WTC11 (cell line): ENCODE measurements around the gene ADAM30. TPM values are rescaled to one million over a fixed set of nuclear protein-coding genes. Genes with fewer than 3 reads are reported as not detected.

Experiments used
- ATAC-seq: fragments of 200-7000 bp; cut with Tn5 transposase; 2 replicates; pipeline ENCODE4 v1.10.0; 2021; ENCODE audit warnings: mild to moderate bottlenecking, moderate library complexity
- CTCF ChIA-PET: fragments of 300-600 bp; sonication (Branson Sonifier 250); formaldehyde crosslinking; loops from one replicate; lab custom pipeline; 2021; ENCODE audit warnings: antibody characterized with exemption; lab: Charles Lee
- POLR2A ChIA-PET: fragments of 350-600 bp; sonication (Branson Sonifier 250); formaldehyde crosslinking; loops from one replicate; lab custom pipeline; 2021; ENCODE audit warnings: antibody characterized with exemption; lab: Charles Lee
- DNase-seq: peaks from one replicate; pipeline ENCODE4 v3.0.0; 2021; ENCODE audit warnings: low spot score
- H3K27ac Mint-ChIP-seq: 2 replicates; pipeline ENCODE4 v1.8.0; 2021; ENCODE audit warnings: mixed read lengths
- H3K27me3 Mint-ChIP-seq: 2 replicates; pipeline ENCODE4 v1.8.0; 2021; ENCODE audit warnings: low read depth, mild to moderate bottlenecking, moderate library complexity, mixed read lengths
- H3K36me3 Mint-ChIP-seq: 2 replicates; pipeline ENCODE4 v1.8.0; 2021; ENCODE audit warnings: mixed read lengths
- H3K4me1 Mint-ChIP-seq: 2 replicates; pipeline ENCODE4 v1.8.0; 2022; ENCODE audit warnings: mixed read lengths
- H3K4me3 Mint-ChIP-seq: 2 replicates; pipeline ENCODE4 v1.8.0; 2021; ENCODE audit warnings: mild to moderate bottlenecking, moderate library complexity, mixed read lengths
- H3K9me3 Mint-ChIP-seq: 2 replicates; pipeline ENCODE4 v1.8.0; 2021; ENCODE audit warnings: mixed read lengths
- CTCF ChIP-seq: fragments of 200-600 bp; IDR thresholded peaks from 2 replicates; pipeline ENCODE4 v1.8.0; 2022; ENCODE audit warnings: antibody characterized with exemption
- JUN ChIP-seq: sonication (generic); formaldehyde crosslinking; IDR thresholded peaks from 2 replicates; pipeline ENCODE4 v1.8.0; 2023; ENCODE audit warnings: mild to moderate bottlenecking, missing genetic modification reagents
- MYBL2 ChIP-seq: sonication (generic); formaldehyde crosslinking; IDR thresholded peaks from 2 replicates; pipeline ENCODE4 v1.8.1; 2023; ENCODE audit warnings: mild to moderate bottlenecking, moderate library complexity, missing genetic modification reagents
- NFATC4 ChIP-seq: fragments of 250-450 bp; sonication (Bioruptor Pico); IDR thresholded peaks from 2 replicates; pipeline ENCODE4 v1.9.0; 2021; ENCODE audit warnings: mild to moderate bottlenecking
- RELA ChIP-seq: sonication (generic); formaldehyde crosslinking; IDR thresholded peaks from 2 replicates; pipeline ENCODE4 v1.8.1; 2022; ENCODE audit warnings: missing genetic modification reagents, mild to moderate bottlenecking, borderline replicate concordance
- STAT6 ChIP-seq: sonication (generic); formaldehyde crosslinking; conservative IDR thresholded peaks from 2 replicates; pipeline ENCODE4 v1.8.1; 2023; ENCODE audit warnings: mild to moderate bottlenecking, low read depth, missing genetic modification reagents, moderate library complexity
- TEAD1 ChIP-seq: sonication (generic); formaldehyde crosslinking; IDR thresholded peaks from 2 replicates; pipeline ENCODE4 v1.8.0; 2022; ENCODE audit warnings: mild to moderate bottlenecking, missing genetic modification reagents
- TP53 ChIP-seq: sonication (generic); formaldehyde crosslinking; IDR thresholded peaks from 2 replicates; pipeline ENCODE4 v1.8.1; 2023; ENCODE audit warnings: mild to moderate bottlenecking, missing genetic modification reagents
- USF2 ChIP-seq: sonication (generic); formaldehyde crosslinking; IDR thresholded peaks from 2 replicates; pipeline ENCODE4 v1.8.1; 2023; ENCODE audit warnings: mild to moderate bottlenecking, missing genetic modification reagents, moderate library complexity
- ZNF219 ChIP-seq: sonication (generic); formaldehyde crosslinking; IDR thresholded peaks from 2 replicates; pipeline ENCODE4 v1.8.0; 2023; ENCODE audit warnings: missing genetic modification reagents, mild to moderate bottlenecking, borderline replicate concordance
- ZNF263 ChIP-seq: sonication (generic); formaldehyde crosslinking; IDR thresholded peaks from 2 replicates; pipeline ENCODE4 v1.8.1; 2022; ENCODE audit warnings: low read depth, mild to moderate bottlenecking, moderate library complexity, missing genetic modification reagents
- total RNA-seq: library from RNA; stranded (reverse); gene quantifications from 3 replicates; pipeline ENCODE4 v1.2.3, GENCODE V29; 2021
- TF ChIP-seq, protein P1 (sequence below): sonication (generic); formaldehyde crosslinking; IDR thresholded peaks from 2 replicates; pipeline ENCODE4 v1.8.0; 2023; ENCODE audit warnings: missing genetic modification reagents, mild to moderate bottlenecking, borderline replicate concordance
- TF ChIP-seq, protein P2 (sequence below): sonication (generic); formaldehyde crosslinking; IDR thresholded peaks from 2 replicates; pipeline ENCODE4 v1.8.1; 2023; ENCODE audit warnings: mild to moderate bottlenecking, missing genetic modification reagents, borderline replicate concordance
- TF ChIP-seq, protein P3 (sequence below): fragments of 250-450 bp; sonication (Bioruptor Pico); IDR thresholded peaks from 2 replicates; pipeline ENCODE4 v1.9.0; 2021; ENCODE audit warnings: mild to moderate bottlenecking
- TF ChIP-seq, protein P4 (sequence below): sonication (generic); formaldehyde crosslinking; IDR thresholded peaks from 2 replicates; pipeline ENCODE4 v1.8.0; 2023; ENCODE audit warnings: mild to moderate bottlenecking, missing genetic modification reagents

Gene ADAM30
- total RNA-seq, 1 experiment from 2014 or later, result not detected

DNA sequence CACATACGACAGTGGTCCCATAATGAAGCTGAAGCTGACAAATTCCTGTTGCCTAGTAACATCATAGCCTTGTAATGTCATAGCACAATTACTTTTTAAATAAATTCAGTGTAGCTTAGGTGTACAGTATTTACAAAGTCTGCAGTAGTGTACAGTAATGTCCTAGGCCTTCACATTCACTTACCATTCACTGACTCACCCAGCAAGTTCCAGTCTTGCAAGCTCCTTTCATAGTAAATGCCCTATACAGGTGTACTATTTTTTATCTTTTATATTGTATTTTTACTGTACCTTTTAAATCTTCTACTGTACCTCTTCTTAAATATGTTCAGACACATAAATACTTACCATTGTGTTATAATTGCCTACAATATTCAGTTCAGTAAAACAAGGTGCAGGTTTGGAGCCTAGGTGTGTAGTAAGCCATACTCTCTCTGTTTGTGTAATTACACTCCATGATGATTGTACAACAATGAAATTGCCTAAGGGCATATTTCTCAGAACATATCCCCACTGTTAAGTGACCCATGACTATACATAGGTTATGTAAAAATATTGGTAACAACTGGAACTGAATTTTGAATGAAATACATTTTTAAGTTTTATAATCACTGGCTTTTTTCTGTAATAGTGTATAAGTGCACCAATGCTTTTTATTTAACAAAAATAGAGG is 33.5 kb upstream of the ADAM30 start (continued):
- TF ChIP-seq, protein P1, sequence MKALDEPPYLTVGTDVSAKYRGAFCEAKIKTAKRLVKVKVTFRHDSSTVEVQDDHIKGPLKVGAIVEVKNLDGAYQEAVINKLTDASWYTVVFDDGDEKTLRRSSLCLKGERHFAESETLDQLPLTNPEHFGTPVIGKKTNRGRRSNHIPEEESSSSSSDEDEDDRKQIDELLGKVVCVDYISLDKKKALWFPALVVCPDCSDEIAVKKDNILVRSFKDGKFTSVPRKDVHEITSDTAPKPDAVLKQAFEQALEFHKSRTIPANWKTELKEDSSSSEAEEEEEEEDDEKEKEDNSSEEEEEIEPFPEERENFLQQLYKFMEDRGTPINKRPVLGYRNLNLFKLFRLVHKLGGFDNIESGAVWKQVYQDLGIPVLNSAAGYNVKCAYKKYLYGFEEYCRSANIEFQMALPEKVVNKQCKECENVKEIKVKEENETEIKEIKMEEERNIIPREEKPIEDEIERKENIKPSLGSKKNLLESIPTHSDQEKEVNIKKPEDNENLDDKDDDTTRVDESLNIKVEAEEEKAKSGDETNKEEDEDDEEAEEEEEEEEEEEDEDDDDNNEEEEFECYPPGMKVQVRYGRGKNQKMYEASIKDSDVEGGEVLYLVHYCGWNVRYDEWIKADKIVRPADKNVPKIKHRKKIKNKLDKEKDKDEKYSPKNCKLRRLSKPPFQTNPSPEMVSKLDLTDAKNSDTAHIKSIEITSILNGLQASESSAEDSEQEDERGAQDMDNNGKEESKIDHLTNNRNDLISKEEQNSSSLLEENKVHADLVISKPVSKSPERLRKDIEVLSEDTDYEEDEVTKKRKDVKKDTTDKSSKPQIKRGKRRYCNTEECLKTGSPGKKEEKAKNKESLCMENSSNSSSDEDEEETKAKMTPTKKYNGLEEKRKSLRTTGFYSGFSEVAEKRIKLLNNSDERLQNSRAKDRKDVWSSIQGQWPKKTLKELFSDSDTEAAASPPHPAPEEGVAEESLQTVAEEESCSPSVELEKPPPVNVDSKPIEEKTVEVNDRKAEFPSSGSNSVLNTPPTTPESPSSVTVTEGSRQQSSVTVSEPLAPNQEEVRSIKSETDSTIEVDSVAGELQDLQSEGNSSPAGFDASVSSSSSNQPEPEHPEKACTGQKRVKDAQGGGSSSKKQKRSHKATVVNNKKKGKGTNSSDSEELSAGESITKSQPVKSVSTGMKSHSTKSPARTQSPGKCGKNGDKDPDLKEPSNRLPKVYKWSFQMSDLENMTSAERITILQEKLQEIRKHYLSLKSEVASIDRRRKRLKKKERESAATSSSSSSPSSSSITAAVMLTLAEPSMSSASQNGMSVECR, result no peak
- no peak for TF ChIP-seq RELA (CRISPR knock-in tag)

GRCh38 chr1:119926553-119926952 is 30.2 kb upstream of the ADAM30 start:
- ATAC-seq, result no peak
- POLR2A ChIA-PET, result no interaction called here
- DNase-seq, result no peak
- peaks cover 32% of the 10 kb centered on the region for H3K36me3 Mint-ChIP-seq
- H3K4me1 Mint-ChIP-seq, result no peaks in the 10 kb centered on the region
- H3K27ac Mint-ChIP-seq, result no peak overlapping the region; the same call in 1 of the 2 replicates
- H3K4me3 Mint-ChIP-seq, result no peak overlapping the region
- H3K27me3 Mint-ChIP-seq, result no peaks in the 10 kb centered on the region
- CTCF ChIA-PET, result interaction anchor here (0.9 kb wide), 1 partner anchor 30 kb away, joined by 3 read pairs; the partner anchor contains the start of gene ADAM30
- H3K9me3 Mint-ChIP-seq, result no peaks in the 10 kb centered on the region
- TF ChIP-seq NFATC4 (CRISPR knock-in tag), result no peak
- no peak for TF ChIP-seq ZNF219
- no peak for TF ChIP-seq CTCF
- TF ChIP-seq TP53 (CRISPR knock-in tag), result no peak
- TF ChIP-seq STAT6 (CRISPR knock-in tag), result no peak
- TF ChIP-seq, protein P2, sequence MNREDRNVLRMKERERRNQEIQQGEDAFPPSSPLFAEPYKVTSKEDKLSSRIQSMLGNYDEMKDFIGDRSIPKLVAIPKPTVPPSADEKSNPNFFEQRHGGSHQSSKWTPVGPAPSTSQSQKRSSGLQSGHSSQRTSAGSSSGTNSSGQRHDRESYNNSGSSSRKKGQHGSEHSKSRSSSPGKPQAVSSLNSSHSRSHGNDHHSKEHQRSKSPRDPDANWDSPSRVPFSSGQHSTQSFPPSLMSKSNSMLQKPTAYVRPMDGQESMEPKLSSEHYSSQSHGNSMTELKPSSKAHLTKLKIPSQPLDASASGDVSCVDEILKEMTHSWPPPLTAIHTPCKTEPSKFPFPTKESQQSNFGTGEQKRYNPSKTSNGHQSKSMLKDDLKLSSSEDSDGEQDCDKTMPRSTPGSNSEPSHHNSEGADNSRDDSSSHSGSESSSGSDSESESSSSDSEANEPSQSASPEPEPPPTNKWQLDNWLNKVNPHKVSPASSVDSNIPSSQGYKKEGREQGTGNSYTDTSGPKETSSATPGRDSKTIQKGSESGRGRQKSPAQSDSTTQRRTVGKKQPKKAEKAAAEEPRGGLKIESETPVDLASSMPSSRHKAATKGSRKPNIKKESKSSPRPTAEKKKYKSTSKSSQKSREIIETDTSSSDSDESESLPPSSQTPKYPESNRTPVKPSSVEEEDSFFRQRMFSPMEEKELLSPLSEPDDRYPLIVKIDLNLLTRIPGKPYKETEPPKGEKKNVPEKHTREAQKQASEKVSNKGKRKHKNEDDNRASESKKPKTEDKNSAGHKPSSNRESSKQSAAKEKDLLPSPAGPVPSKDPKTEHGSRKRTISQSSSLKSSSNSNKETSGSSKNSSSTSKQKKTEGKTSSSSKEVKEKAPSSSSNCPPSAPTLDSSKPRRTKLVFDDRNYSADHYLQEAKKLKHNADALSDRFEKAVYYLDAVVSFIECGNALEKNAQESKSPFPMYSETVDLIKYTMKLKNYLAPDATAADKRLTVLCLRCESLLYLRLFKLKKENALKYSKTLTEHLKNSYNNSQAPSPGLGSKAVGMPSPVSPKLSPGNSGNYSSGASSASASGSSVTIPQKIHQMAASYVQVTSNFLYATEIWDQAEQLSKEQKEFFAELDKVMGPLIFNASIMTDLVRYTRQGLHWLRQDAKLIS (CRISPR knock-in tag), result no peak
- no peak for TF ChIP-seq ZNF263 (CRISPR knock-in tag)
- TF ChIP-seq, protein P3, sequence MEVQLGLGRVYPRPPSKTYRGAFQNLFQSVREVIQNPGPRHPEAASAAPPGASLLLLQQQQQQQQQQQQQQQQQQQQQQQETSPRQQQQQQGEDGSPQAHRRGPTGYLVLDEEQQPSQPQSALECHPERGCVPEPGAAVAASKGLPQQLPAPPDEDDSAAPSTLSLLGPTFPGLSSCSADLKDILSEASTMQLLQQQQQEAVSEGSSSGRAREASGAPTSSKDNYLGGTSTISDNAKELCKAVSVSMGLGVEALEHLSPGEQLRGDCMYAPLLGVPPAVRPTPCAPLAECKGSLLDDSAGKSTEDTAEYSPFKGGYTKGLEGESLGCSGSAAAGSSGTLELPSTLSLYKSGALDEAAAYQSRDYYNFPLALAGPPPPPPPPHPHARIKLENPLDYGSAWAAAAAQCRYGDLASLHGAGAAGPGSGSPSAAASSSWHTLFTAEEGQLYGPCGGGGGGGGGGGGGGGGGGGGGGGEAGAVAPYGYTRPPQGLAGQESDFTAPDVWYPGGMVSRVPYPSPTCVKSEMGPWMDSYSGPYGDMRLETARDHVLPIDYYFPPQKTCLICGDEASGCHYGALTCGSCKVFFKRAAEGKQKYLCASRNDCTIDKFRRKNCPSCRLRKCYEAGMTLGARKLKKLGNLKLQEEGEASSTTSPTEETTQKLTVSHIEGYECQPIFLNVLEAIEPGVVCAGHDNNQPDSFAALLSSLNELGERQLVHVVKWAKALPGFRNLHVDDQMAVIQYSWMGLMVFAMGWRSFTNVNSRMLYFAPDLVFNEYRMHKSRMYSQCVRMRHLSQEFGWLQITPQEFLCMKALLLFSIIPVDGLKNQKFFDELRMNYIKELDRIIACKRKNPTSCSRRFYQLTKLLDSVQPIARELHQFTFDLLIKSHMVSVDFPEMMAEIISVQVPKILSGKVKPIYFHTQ (CRISPR knock-in tag), result no peak
- no peak for TF ChIP-seq TEAD1
- no peak for TF ChIP-seq USF2
- TF ChIP-seq, protein P4, sequence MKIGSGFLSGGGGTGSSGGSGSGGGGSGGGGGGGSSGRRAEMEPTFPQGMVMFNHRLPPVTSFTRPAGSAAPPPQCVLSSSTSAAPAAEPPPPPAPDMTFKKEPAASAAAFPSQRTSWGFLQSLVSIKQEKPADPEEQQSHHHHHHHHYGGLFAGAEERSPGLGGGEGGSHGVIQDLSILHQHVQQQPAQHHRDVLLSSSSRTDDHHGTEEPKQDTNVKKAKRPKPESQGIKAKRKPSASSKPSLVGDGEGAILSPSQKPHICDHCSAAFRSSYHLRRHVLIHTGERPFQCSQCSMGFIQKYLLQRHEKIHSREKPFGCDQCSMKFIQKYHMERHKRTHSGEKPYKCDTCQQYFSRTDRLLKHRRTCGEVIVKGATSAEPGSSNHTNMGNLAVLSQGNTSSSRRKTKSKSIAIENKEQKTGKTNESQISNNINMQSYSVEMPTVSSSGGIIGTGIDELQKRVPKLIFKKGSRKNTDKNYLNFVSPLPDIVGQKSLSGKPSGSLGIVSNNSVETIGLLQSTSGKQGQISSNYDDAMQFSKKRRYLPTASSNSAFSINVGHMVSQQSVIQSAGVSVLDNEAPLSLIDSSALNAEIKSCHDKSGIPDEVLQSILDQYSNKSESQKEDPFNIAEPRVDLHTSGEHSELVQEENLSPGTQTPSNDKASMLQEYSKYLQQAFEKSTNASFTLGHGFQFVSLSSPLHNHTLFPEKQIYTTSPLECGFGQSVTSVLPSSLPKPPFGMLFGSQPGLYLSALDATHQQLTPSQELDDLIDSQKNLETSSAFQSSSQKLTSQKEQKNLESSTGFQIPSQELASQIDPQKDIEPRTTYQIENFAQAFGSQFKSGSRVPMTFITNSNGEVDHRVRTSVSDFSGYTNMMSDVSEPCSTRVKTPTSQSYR (CRISPR knock-in tag), result no peak
- no peak for TF ChIP-seq JUN (CRISPR knock-in tag)
- no peak for TF ChIP-seq MYBL2 (CRISPR knock-in tag)
